Stimulated activated CD4-positive, alpha-beta T cell treated with anti-CD3 and anti-CD28 coated beads, Interleukin-4, amount 100 ng/mL, for 48 hours (primary cell): ENCODE results near the gene SDR42E1.
"Not testable (repeated sequence)": the region's sequence is repeated elsewhere in the genome, so short reads cannot be mapped to it uniquely, and the experiment has no call there.

Source experiments
- DNase-seq, 2 donors: peaks; one replicate each; pipeline ENCODE4 v3.0.0-alpha.2; 2020; ENCODE audit warnings: low read depth in 2 of 2

SDR42E1 gene

DNA sequence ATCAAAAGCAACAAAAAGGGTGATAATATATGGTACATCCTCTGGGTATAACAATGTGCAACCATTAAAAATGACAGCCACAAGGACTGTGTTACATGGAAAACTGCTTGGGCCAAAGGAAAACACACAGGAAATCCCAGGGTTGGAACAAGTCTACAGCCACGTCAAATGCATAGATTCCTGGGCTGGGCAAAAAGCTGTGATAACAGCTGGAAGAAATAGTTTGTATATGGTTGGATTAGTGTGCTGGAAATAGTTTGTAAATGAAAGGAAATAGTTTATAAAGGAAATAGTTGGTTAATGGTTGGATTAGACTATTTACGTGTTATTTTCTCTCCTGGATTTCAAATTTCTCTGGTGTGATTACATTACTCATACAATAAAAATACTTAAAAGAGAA lies 26.4 kb upstream of the SDR42E1 start:
- no peak for DNase-seq

DNA sequence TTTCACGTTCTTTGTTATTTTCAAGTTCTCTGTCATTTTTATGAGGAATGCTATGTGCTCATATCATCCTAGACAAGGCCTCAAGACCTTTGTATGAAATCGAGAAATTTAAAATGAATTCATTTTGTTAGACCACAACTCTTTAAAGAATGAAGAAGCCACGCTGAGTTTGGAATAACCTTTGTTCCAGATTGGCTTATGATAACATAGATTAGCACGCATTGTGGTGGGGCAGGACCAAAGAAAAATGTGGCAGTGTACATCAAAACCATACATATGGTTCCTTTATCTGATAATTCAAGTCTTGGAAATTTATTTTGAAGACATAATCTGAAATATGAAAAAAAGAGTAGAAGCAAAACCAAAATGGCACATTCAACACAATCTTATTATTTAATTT lies 26.0 kb upstream of the SDR42E1 start:
- no peak for DNase-seq

DNA sequence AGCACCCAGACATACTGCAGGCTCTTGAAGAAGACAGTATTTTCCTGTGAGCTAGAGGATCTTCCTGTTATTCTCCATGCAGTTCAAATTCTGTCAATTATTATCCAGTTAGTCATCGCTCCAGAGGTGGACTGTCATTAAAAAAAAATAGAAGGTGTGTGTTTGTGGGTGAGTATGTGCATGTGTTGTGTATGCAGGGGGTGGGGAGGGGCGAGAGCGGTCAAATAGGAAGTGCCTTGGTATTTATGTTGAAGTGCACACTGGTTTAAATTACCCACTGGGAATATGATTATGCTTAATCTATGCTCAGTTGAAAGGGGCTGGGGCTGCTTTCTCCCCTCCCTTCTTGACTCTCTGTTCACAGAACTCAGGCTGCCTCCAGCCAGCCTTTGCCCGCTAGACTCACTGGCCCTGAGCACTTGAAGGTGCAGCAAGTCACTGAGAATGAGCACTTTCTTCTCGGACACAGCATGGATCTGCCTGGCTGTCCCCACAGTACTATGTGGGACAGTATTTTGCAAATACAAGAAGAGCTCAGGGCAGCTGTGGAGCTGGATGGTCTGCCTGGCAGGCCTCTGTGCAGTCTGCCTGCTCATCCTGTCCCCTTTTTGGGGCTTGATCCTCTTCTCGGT lies 23.8 kb upstream of the SDR42E1 start, which contains the start of gene HSD17B2:
HSD17B2 (plus strand) TSS at position 273 of the 632 bp plus-strand sequence; CDS start at position 445, 172 bp downstream.
- DNase-seq: no peak

DNA sequence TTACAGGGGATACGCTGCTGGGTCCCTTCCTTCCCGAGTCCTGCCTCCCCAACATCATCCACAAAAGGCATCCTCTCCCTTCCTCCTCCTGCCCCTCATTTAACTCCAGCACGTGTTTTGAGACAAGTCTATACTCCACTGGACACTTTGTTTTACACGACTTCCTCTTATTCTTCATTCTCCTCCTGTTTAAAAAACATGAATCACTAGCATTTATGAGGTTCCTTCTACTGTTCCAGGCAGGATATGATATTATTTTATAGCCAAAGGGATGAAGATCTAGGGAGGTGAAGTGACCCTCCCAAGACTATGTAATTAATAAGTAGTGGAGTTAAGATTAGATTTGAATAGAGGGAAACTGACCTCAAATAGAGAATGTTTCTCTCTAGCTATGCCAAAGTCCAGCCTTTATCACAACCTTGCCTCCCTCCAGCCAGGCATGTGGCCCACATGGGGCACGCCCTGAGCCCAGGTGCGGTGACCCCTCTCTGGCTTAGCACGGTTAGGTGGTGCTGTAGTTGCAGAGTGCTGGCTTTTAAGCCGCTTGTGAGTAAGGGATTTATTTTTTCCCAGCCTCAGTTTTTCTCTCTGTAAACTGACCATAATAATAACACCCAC lies 22.5 kb upstream of the SDR42E1 start:
- no peak for DNase-seq

DNA sequence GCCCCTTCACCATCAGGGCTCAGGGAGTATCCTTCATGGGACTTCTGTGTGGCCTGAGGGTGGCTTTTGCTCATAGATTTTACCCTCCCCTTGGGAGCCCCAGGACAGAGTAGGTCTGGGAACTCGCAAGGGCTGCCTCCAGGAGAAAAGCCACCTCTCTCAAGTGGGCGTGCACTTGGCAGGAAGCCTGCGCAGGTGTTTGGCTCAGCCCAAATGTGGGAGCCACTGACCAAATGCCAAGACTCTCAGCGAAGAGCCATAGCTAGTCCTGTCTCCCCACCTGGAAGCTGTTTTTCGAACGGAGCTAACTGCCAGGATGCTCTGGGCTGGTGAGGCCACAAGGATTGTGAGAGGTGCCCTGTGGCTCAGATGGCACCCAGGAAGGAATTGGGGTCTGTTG lies 21.7 kb upstream of the SDR42E1 start:
- DNase-seq: no peak

DNA sequence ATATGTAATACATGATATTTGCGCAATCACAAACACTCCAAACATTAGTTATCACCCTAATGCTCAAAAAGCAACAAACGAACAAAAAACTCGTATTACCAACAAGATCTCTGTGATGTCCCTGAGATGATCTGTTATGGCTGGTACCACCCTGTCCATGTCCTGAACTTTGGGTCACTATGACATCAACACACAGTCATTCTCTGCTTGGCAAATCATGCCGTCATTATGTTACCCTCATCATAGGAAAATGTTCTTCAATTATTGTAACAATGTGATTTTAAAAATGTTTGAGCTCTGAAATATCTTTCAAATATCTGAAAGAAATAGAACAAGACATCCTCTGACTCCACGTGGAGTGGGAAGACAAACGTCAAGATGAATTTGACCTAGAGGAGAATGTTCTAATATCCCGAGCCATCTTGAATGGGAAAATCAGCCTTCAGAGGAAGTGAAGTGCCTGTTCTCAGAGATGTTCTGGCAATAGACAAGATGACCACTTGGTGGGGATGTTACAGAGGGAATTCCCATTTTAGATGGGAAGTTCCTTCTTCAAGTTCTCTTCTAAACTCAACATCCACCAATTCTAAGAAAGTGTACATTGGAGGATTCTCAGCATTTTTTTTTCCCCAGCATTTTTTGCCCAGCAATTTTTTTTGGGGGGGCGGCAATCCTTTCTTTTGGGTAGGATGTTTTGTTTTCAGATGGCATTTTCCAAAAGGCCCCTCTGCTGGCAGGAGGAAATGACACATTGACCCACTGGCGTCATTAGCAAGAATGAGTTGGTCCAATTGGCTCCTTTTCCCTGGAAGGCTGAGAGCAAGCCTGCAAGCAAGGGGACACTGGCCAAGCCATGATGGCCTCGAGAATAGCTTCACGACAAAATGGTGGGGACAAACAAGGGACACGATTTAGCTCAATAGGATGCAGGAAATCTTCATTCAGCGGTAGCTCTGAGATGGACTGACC lies 20.1 kb upstream of the SDR42E1 start:
- no peak for DNase-seq

DNA sequence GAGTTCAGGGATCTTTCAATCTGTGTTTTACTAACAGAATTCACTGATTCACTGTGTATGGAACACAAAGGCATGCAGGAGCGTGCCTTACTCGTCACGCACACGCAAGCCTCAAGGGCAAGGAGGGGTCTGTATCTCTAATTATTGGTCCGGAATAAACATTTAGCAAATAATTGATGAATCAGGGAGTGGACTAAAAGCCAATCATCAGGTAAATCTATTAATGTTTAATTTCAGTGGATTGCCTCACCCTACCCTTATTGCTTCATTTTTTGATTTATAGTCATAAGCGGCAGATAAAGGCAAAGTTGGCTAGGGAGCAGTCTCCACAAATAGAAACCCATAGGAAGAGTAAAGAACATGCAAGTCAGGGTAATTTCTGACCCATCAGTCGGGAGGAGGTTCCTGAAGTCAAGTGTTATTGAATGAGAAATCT lies 16.4 kb upstream of the SDR42E1 start:
- DNase-seq: no peak

DNA sequence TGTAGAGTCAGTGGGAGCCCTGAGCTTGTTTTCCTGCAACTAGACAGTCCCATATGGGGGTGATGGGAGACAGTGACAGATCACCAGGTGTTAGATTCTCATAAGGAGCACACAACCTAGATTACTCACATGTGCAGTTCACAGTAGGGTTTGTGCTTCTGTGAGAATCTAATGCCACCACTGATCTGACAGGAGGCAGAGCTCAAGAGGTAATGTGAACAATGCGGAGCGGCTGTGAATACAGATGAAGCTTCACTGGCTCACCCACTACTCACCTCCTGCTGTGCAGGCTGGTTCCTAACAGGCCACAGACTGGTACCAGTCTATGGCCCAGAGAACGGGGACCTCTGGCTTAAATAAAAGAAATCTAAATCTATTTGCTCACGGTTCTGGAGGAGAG lies 13.6 kb upstream of the SDR42E1 start:
- DNase-seq: no peak

DNA sequence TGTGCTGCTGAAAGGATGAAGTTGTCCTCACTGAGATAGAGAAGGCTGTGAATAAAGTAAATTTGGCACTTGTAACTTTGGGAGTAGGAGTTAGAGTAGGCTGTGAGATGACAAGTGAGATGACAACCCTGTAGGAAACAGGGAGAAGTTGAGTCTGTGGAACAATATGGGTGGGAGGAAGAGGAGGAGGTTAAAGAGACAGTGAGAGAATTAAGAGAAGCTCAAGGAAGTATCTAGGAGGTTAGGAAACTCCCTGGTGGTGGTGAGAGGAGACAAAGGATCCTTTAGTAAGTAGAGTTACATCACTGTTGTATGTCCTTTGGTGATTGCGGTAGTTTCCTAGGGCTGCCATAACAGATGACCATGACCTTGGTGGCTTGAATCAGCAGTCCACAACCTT lies 13.0 kb upstream of the SDR42E1 start:
- DNase-seq: no peak

DNA sequence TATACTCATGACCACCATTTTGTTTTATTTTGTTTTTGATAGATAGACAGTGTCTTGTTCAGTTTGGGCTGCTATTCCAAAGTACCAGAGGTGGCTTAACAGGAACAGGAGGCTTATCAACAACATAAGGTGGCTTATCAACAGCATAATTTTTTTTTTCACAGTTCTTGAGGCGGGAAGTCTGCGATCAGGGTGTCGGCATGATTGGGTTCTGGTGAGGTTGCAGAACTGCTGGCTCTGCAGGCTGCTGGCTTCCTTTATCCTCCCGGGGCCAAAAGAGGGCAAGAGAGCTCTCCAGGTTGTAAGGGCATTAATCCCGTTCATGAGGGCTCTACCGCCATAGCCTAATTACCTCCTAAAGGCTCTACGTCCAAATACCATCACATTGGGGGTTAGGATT lies 11.9 kb upstream of the SDR42E1 start:
- DNase-seq: no peak

DNA sequence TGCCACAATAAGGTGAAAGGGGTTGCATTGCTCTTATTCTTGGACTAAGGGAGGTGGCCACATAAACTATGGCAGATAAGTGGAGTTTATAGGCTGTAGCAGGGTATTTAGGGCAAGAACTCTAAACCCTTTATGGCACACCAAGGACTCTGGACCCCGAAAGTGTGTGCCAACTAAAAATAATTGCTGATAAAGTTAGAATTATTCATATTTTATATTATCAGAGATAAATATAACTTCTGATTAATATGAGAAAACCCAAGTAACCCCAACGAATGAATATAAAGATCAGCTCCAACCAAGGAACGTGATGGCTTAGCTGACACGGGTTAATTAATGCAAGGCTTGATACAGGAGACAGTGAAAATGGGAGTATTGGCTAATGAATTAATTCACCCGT lies 8.8 kb upstream of the SDR42E1 start:
- no peak for DNase-seq

DNA sequence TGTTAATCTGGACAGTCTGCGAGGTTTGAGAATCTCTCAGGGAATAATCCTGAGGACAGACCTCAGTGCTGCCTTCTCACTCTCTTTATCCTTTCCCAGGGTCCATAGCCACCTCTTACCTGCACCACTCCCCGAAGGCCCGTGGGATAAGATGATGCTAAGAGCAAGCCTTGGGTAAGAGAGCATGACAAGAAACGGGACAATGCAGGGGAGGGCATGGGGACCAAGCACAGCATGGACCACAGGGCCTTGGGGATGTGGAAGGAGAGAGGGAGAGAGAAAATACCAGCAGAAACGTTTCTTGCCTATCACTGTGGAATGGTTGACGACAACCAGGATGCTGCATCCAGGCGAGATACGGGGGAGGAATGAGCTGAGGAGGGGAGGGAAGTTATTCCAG lies 8.3 kb upstream of the SDR42E1 start:
- no peak for DNase-seq

DNA sequence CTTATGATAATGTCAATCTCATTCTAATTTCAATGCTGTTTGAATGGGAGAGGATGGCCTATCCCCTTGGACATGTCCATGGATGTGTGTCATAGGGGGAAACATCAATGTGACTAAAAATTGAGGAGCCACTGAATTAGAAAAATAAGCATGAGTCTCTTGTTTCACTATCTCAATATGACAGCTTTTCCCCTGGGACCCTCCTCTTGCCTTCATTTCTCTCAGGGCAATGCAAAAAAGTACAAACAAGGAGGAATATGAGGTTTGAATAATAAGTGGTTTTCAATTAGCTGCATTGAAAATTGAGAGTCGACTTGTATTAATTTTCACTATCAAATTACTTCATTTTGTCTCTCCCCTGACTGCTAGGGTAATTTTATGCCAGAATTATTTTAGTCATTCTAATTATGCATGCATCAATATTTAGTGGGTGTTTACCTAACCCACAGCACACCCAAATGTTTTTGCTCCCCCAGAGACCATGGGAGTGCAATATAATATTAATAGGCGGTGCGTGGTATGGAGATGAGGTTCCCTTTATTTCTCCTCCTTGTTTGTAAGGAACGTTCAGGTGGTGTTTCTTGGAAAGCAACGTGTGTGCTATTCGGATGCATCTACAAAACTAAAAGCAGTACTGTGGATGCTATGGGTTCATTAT lies 6.8 kb upstream of the SDR42E1 start:
- DNase-seq: no peak

DNA sequence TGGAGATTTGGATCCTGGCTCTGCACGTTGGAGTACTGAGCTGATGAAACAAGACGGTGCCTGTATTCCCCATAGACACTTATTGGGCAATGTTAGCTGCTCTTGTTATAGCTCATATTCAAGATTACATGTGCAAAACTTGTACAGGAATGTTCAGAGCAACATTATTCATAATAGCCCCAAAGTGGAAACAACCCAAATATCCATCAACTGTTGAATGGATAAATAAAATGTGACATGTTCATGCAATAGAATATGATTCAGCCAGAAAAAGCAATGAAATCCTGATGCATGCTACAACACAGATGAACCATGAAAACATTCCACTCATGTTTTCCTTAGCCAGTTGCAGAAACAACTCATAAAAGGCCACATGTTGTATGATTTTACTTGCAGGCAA lies 5.7 kb upstream of the SDR42E1 start:
- no peak for DNase-seq

DNA sequence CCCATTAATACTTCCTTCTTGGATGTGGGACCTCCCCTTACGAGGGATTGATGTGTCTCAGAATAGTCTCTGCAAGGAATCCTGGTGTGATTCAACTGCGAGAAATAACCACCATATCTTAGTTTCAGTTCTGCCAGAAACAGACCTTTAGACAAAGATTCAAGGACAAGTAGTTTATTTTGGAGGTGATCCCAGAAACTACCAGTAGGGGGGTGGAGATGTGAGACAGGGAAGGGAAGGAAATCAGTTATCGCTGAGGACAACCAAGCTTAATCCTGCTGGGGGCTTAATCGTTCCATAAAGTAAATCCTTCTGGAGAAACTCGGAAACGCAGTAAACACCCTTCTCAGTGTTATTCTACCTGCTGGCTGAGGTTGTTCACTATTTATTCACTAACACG lies 5.0 kb upstream of the SDR42E1 start:
- no peak for DNase-seq

DNA sequence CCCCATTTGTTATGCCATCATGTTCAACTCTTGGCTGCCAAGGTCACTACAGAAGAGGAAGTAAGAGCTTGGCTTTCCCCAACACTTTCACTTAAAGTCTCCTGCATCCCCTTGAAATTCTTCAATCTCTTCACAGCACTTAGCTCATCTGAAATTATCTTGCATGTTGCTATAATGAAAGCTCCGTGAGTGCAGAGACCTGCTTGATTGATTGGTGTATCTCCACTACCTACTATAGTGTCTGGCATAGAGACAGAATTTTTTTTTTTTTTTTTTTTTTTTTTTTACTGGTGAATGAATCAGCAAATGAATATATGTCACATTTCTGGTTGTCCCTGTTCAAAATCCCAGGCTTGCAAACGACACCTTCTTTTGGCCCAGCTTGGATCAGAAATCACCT lies 1.9 kb upstream of the SDR42E1 start:
- no peak for DNase-seq

DNA sequence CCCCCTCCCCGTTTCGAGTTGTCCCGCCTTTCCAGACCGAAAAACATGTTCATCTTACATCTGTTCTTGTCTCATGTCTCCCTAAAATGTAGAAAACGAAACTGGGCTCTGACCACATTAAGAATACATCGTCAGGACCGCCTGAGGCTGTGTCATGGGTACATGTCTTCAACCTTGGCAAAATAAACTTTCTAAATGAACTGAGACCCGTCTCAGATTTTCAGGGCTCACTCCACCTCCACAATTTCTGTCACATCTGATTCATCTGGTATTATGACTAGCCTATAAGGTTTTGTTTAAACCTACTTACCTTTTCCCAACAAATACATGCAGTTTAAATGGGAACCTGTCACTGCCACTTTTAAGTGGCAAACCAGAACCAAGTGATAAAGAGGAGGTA lies 621 bp downstream of the SDR42E1 start:
- DNase-seq: no peak

DNA sequence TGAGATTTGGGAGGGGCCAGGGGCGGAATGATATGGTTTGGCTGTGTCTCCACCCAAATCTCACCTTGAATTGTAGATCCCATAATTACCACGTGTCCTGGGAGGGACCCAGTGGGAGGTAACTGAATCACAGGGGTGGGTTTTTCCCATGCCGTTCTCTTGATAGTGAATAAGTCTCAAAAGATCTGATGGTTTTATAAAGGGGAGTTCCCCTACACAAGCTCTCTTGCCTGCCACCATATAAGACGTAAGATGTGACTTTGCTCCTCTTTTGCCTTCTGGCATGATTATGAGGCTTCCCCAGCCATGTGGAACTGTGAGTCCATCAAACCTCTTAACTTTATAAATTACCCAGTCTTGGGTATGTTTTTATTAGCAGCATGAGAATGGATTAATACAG lies 1.5 kb downstream of the SDR42E1 start:
- not testable (repeated sequence) for DNase-seq

DNA sequence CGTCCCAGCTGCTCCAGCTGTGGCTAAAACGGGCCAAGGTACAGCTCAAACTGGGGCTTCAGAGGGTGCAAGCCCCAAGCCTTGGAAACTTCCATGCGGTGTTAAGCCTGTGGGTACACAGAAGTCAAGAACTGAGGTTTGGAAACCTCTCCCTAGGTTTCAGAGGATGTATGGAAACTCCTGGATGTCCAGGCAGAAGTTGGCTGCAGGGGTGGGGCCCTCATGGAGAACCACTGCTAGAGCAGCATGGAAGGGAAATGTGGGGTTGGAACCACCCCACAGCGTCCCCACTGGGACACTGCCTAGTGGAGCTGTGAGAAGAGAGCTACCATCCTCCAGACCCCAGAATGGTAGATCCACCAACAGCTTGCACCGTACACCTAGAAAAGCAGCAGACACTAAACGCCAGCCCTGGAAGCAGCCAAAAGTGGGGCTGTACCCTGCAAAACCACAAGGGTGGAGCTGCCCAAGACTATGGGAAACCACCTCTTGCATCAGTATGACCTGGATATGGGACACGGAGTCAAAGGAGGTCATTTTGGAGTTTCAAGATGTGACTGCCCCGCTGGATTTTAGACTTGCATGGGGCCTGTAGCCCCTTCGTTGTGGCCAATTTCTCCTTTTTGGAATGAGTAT lies 2.2 kb downstream of the SDR42E1 start:
- no peak for DNase-seq

DNA sequence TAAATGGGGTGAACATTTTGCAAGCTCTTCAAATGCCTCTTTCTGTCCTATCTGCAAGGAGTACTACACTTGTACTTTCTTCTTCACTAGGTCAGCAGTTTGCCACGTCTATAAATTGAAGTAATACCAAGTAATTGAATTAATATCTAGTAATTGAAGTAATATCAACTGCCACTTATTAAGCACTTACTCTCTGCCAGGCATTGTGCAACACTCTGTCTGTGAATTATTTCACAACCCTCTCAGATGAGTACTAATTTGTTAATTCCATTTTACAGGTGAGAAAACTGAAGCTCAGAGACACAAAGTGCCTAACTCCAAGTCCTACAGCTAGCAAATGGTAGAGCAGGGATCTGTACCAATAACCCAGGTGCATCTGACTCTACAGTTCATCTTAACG lies 4.1 kb downstream of the SDR42E1 start:
- no peak for DNase-seq

DNA sequence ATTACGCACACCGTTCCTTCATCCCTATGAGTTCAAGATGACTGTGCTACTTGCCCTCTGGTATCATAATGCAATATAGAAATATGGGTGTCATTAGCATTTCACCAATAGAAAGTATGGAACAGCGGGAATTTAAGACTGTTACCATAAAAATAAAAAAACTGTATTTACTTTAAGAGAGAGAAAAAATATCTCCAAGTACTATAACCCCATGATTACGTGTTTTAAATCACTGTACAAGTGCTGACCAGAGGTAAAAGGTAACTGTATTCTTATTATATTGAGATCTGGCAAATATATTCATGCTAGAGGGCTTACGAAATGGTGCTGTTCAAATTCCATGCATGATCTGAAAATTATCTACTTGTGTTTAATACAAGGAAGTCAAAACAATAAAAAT lies 5.2 kb downstream of the SDR42E1 start:
- DNase-seq: no peak
